Activated gamma-delta T cell treated with anti-CD3 and anti-CD28 coated beads, Interleukin-2, amount 50 U/mL, for 16 hours (primary cell): ENCODE measurements around the gene CEP128.
"Not testable (repeated sequence)": the region's sequence is repeated elsewhere in the genome, so short reads cannot be mapped to it uniquely, and the experiment has no call there.

Experiments
- DNase-seq: peaks from one replicate; pipeline ENCODE4 v3.0.0-alpha.2; 2020; ENCODE audit warnings: low read depth

CEP128 gene

GRCh38 chr14:80953211-80953610 lies 11.7 kb upstream of the CEP128 start:
- not testable (repeated sequence) for DNase-seq

- DNase-seq, result no peak
Observed at GRCh38 chr14:80951491-80951890, 10.0 kb upstream of the CEP128 start.

- no peak for DNase-seq
Observed at GRCh38 chr14:80948291-80948690, 6.8 kb upstream of the CEP128 start.

- no peak for DNase-seq
Observed at GRCh38 chr14:80946797-80947196, 5.3 kb upstream of the CEP128 start.

- no peak for DNase-seq
Observed at GRCh38 chr14:80946187-80946586, 4.6 kb upstream of the CEP128 start.

- no peak for DNase-seq
Observed at GRCh38 chr14:80944861-80945617, 3.5 kb upstream of the CEP128 start.

GRCh38 chr14:80942191-80942600 lies 658 bp upstream of the CEP128 start:
- no peak for DNase-seq

GRCh38 chr14:80940146-80940545 lies 1.4 kb downstream of the CEP128 start:
- no peak for DNase-seq

- no peak for DNase-seq
Observed at GRCh38 chr14:80933686-80934085, 7.9 kb downstream of the CEP128 start.

GRCh38 chr14:80933282-80933681 lies 8.3 kb downstream of the CEP128 start:
- DNase-seq, result no peak

GRCh38 chr14:80930836-80931389 lies 10.6 kb downstream of the CEP128 start:
- DNase-seq, result no peak

- no peak for DNase-seq
Observed at GRCh38 chr14:80930095-80930494, 11.4 kb downstream of the CEP128 start.

GRCh38 chr14:80927083-80927989 lies 14.2 kb downstream of the CEP128 start:
- no peak for DNase-seq

- DNase-seq, result no peak
Observed at GRCh38 chr14:80926397-80927082, 15.0 kb downstream of the CEP128 start.

- no peak for DNase-seq
Observed at GRCh38 chr14:80924365-80925103, 17.0 kb downstream of the CEP128 start.

GRCh38 chr14:80923368-80923767 lies 18.2 kb downstream of the CEP128 start:
- DNase-seq, result no peak

GRCh38 chr14:80919622-80920021 lies 21.9 kb downstream of the CEP128 start:
- no peak for DNase-seq

- not testable (repeated sequence) for DNase-seq
Observed at GRCh38 chr14:80912013-80912412, 29.5 kb downstream of the CEP128 start.

GRCh38 chr14:80906946-80907345 lies 34.6 kb downstream of the CEP128 start:
- no peak for DNase-seq

- no peak for DNase-seq
Observed at GRCh38 chr14:80906336-80906735, 35.2 kb downstream of the CEP128 start.

GRCh38 chr14:80902608-80903007 lies 38.9 kb downstream of the CEP128 start:
- no peak for DNase-seq

GRCh38 chr14:80901822-80902221 lies 39.7 kb downstream of the CEP128 start:
- no peak for DNase-seq
